ENCODE data around the gene SNURF. TPM values are rescaled to one million over a fixed set of nuclear protein-coding genes. Genes with fewer than 3 reads are reported as not detected.

Gene SNURF
- total and polyA plus RNA-seq, 2 donors from 2014 or later, result 8.3 to 19.1 TPM

DNA sequence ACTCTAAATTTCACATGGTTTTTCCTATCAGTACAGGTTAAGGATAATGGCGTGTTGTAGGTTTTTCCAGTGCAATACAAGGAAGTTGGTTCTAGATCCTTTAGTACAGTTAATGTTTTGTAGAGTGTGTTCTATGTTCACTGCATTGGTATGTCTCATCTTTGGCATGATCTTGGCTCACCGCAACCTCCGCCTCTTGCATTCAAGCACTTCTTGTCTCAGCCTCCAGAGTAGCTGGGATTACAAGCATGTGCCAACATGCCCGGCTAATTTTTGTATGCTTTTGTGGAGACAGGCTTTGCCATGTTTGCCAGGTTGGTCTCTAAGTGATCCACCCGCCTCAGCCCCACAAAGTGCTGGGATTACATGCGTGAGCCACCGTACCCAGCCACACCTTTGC is 30.4 kb downstream of the SNURF start:
- no peak for FAIRE-seq
- Histone ChIP-seq H3K4me1 (ENCODE audit: control insufficient read depth in 2 of 3, insufficient read depth in 2 of 3, low read depth in 1 of 3, low read length in 3 of 3) (no peaks in the 10 kb centered on the region), H3K27me3 (ENCODE audit: control insufficient read depth, insufficient read depth, low read length) (no peaks in the 10 kb centered on the region), H3K36me3 (ENCODE audit: control insufficient read depth in 2 of 3, insufficient read depth in 3 of 3, low read length in 3 of 3) (peaks cover 0 to 19% (median 0%) of the 10 kb centered on the region in 3 donors), H3K9me3 (ENCODE audit: control insufficient read depth in 2 of 3, insufficient read depth in 1 of 3, low read length in 3 of 3) (peaks cover 0 to 3% (median 0%) of the 10 kb centered on the region in 3 donors), H3K4me3 (ENCODE audit: low read length in 3 of 3) (no peak overlapping the region), H3K27ac (ENCODE audit: low read depth in 2 of 2, low read length in 2 of 2) (no peak overlapping the region), H3K9ac (ENCODE audit: low read length in 3 of 3) (no peak overlapping the region)
- no peak for DNase-seq
- intact Hi-C loops (cut with DNase I), result no loop called here
- no peak for TF ChIP-seq CTCF (IDR thresholded peaks at IDR 0.05; ENCODE audit: borderline replicate concordance, extremely low read depth, insufficient read depth)

DNA sequence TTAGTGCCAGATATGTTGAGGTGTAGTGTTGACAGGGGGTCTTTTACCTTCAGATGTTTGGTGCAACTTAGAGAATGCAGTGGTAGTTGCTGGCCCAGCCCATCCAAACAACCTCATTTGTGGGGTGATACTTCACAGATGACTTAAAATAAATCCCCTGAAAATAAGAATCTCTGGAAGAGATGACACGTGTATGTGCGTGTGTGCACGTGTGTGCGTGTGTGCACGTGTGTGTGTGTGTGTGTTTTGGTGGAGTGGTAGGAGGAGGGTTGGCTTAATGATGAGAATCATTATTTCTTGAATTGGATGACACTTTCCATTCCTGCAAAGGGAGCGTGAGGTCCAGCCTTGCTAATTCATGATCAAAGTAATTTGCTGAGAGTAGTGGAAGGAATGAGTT is 31.9 kb downstream of the SNURF start:
- TF ChIP-seq CTCF (IDR thresholded peaks at IDR 0.05; ENCODE audit: borderline replicate concordance, extremely low read depth, insufficient read depth), result no peak
- no peak overlapping the region for H3K27ac ChIP-seq (ENCODE audit: low read depth in 2 of 2, low read length in 2 of 2)
- no peaks in the 10 kb centered on the region for H3K4me1 ChIP-seq (ENCODE audit: control insufficient read depth in 2 of 3, insufficient read depth in 2 of 3, low read depth in 1 of 3, low read length in 3 of 3)
- intact Hi-C loops (cut with DNase I), result no loop called here
- no peaks in the 10 kb centered on the region for H3K27me3 ChIP-seq (ENCODE audit: control insufficient read depth, insufficient read depth, low read length)
- H3K9me3 ChIP-seq (ENCODE audit: control insufficient read depth in 2 of 3, insufficient read depth in 1 of 3, low read length in 3 of 3), result peaks cover 0 to 2% (median 0%) of the 10 kb centered on the region in 3 donors
- peaks cover 0 to 15% (median 0%) of the 10 kb centered on the region in 3 donors for H3K36me3 ChIP-seq (ENCODE audit: control insufficient read depth in 2 of 3, insufficient read depth in 3 of 3, low read length in 3 of 3)
- no peak overlapping the region for H3K4me3 ChIP-seq (ENCODE audit: low read length in 3 of 3)
- DNase-seq, result no peak
- no peak overlapping the region for H3K9ac ChIP-seq (ENCODE audit: low read length in 3 of 3)
- FAIRE-seq, result no peak

Other genes starting within 250 kb of the SNURF start
- 134 TPM for gene SNRPN, start within 50 bp of the SNURF start, total RNA-seq
- 411 TPM for gene SNRPN, start within 50 bp of the SNURF start, polyA plus RNA-seq (ENCODE audit: insufficient read depth, low read depth, low replicate concordance)